Cardiac muscle cell (in vitro differentiated cells and primary cell): ENCODE data around the gene SORBS2. TPM values are rescaled to one million over a fixed set of nuclear protein-coding genes. Genes with fewer than 3 reads are reported as not detected.
A peak's percentile ranks its signal among the peaks of the same experiment; 100 is the strongest.

Source experiments
- DNase-seq, 2 donors: peaks; one replicate each; pipeline versions ENCODE4 v3.0.0 to v3.0.0-alpha.2; 2010 to 2017; ENCODE audit warnings: low read depth in 1 of 2, low spot score in 1 of 2
- H3K27ac ChIP-seq: fragments of 200-600 bp; sonication (generic); 2 replicates; pipeline ENCODE4 v1.5.1; 2016
- H3K27me3 ChIP-seq: fragments of 200-600 bp; sonication (generic); 2 replicates; pipeline ENCODE4 v1.6.0; 2016; ENCODE audit warnings: control low read depth
- H3K36me3 ChIP-seq: fragments of 200-600 bp; sonication (generic); 2 replicates; pipeline ENCODE4 v1.5.1; 2016; ENCODE audit warnings: control low read depth
- H3K4me1 ChIP-seq: fragments of 200-600 bp; sonication (generic); 2 replicates; pipeline ENCODE4 v1.8.1; 2017; ENCODE audit warnings: low read depth, mild to moderate bottlenecking, mixed run types
- H3K4me3 ChIP-seq: fragments of 200-600 bp; sonication (generic); 2 replicates; pipeline ENCODE4 v1.5.1; 2016; ENCODE audit warnings: mild to moderate bottlenecking
- H3K9me3 ChIP-seq: fragments of 200-600 bp; sonication (generic); 2 replicates; pipeline ENCODE4 v1.5.1; 2017; ENCODE audit warnings: low read depth, mild to moderate bottlenecking, control low read depth
- CTCF ChIP-seq: IDR thresholded peaks from 2 replicates; pipeline ENCODE4 v1.5.1; 2012; ENCODE audit warnings: low read depth, mild to moderate bottlenecking, low read length
- polyA plus RNA-seq: library from polyadenylated mRNA; unstranded; fragments of >200 nt; fragmentation: Nextera tagmentation; extraction: Ambion mirVana; gene quantifications from 2 replicates; pipeline ENCODE4 v1.2.1, GENCODE V29; 2016
- total RNA-seq: library from RNA; depleted of rRNA; stranded (reverse); fragments of >200 nt; gene quantifications from 2 replicates; pipeline ENCODE4 v1.2.3, GENCODE V29; 2016

Gene SORBS2
- total and polyA plus RNA-seq, 2 experiments from 2014 or later, result 453 to 470 TPM

DNA sequence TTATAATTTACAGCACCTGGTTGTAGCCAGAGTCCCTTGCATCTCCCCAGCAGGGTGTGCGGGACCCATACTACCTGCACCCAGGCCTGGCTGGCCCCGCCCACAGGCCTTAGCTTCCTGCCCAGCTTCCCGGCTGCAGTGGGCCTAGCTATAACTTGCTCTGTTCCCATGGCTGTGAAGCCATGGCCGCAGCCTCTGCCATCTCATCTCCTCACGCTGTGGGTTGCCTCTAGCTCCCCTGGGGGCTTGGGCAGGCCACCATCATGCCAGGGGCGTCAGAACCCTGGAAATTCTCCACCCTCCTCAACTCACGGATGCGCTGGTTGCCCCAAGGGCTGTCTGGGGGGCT is 26.1 kb upstream of the SORBS2 start:
- no peaks in the 10 kb centered on the region for H3K27me3 ChIP-seq
- H3K27ac ChIP-seq, result peak overlapping the region; percentile 81
- H3K9me3 ChIP-seq, result no peaks in the 10 kb centered on the region
- peak in 1 of 2 donors; percentile 28 for DNase-seq
- H3K4me3 ChIP-seq, result no peak overlapping the region
- no peak for TF ChIP-seq CTCF
- no peaks in the 10 kb centered on the region for H3K36me3 ChIP-seq
- peaks cover 62% of the 10 kb centered on the region for H3K4me1 ChIP-seq

- DNase-seq, result no peak
- no peaks in the 10 kb centered on the region for H3K27me3 ChIP-seq
- peak overlapping the region; percentile 81 for H3K27ac ChIP-seq
- no peak for TF ChIP-seq CTCF
- H3K9me3 ChIP-seq, result no peaks in the 10 kb centered on the region
- no peaks in the 10 kb centered on the region for H3K36me3 ChIP-seq
- H3K4me1 ChIP-seq, result peaks cover 67% of the 10 kb centered on the region
- no peak overlapping the region for H3K4me3 ChIP-seq
Observed at GRCh38 chr4:185837415-185838103, 25.6 kb upstream of the SORBS2 start.

GRCh38 chr4:185836241-185837084 is 24.5 kb upstream of the SORBS2 start:
- H3K36me3 ChIP-seq, result no peaks in the 10 kb centered on the region
- H3K4me1 ChIP-seq, result peaks cover 76% of the 10 kb centered on the region
- TF ChIP-seq CTCF, result no peak
- H3K27me3 ChIP-seq, result no peaks in the 10 kb centered on the region
- peak in 1 of 2 donors; percentile 29 for DNase-seq
- H3K9me3 ChIP-seq, result no peaks in the 10 kb centered on the region
- no peak overlapping the region for H3K4me3 ChIP-seq
- H3K27ac ChIP-seq, result peak overlapping the region; percentile 81

- peak overlapping the region; percentile 81 for H3K27ac ChIP-seq
- no peaks in the 10 kb centered on the region for H3K27me3 ChIP-seq
- no peaks in the 10 kb centered on the region for H3K9me3 ChIP-seq
- TF ChIP-seq CTCF, result no peak
- H3K4me1 ChIP-seq, result peaks cover 74% of the 10 kb centered on the region
- DNase-seq, result no peak
- no peak overlapping the region for H3K4me3 ChIP-seq
- no peaks in the 10 kb centered on the region for H3K36me3 ChIP-seq
Observed at GRCh38 chr4:185835814-185836213, 23.8 kb upstream of the SORBS2 start.

- Histone ChIP-seq H3K9me3 (no peaks in the 10 kb centered on the region), H3K27me3 (no peaks in the 10 kb centered on the region), H3K36me3 (no peaks in the 10 kb centered on the region), H3K4me1 (peaks cover 77% of the 10 kb centered on the region), H3K27ac (peak overlapping the region; percentile 81), H3K4me3 (no peak overlapping the region)
- no peak for DNase-seq
- no peak for TF ChIP-seq CTCF
Observed at GRCh38 chr4:185835336-185835735, 23.3 kb upstream of the SORBS2 start.
